Stimulated activated CD4-positive, alpha-beta T cell treated with anti-CD3 and anti-CD28 coated beads, Interleukin-2, amount 100 ng/mL, for 48 hours (primary cell): ENCODE results near the gene TPSB2.

Experiments
- DNase-seq, 2 donors: peaks; one replicate each; pipeline ENCODE4 v3.0.0-alpha.2; 2020

Gene TPSB2

GRCh38 chr16:1181404-1182315 is 48.3 kb downstream of the TPSB2 start:
- no peak for DNase-seq

GRCh38 chr16:1180549-1181403 is 49.2 kb downstream of the TPSB2 start:
- no peak for DNase-seq
